K562 (cell line): ENCODE results near the gene UNC5B. TPM values are rescaled to one million over a fixed set of nuclear protein-coding genes. Genes with fewer than 3 reads are reported as not detected.

ENCODE experiments used
- BRF1 ChIP-seq: IDR thresholded peaks from 3 replicates; pipeline ENCODE4 v1.6.1; 2011; ENCODE audit warnings: borderline replicate concordance, mild to moderate bottlenecking; ENCODE audit not compliant: insufficient read length; ENCODE audit errors: extremely low read depth
- GTF2E2 ChIP-seq: fragments of 200-800 bp; sonication (Bioruptor generic); IDR thresholded peaks from 2 replicates; pipeline ENCODE4 v1.6.1; 2016; ENCODE audit warnings: missing genetic modification characterization, missing compliant biosample characterization
- MAFK ChIP-seq: IDR thresholded peaks from 2 replicates; pipeline ENCODE4 v1.6.1; 2011; ENCODE audit warnings: low read length, improper control_type of control experiment
- NEUROD1 ChIP-seq: fragments of 150-350 bp; IDR thresholded peaks from 2 replicates; pipeline ENCODE4 v1.6.1; 2014; ENCODE audit warnings: borderline replicate concordance, low read length, low read depth; ENCODE audit not compliant: partially characterized antibody
- POLR3G ChIP-seq: IDR thresholded peaks from 2 replicates; pipeline ENCODE4 v1.6.1; 2011; ENCODE audit not compliant: insufficient read length, insufficient replicate concordance; ENCODE audit errors: extremely low read depth
- SPI1 ChIP-seq: IDR thresholded peaks from 2 replicates; pipeline ENCODE4 v1.6.1; 2011; ENCODE audit warnings: low read depth, low read length, control low read depth, borderline replicate concordance
- TRIM24 ChIP-seq, 2 experiments: fragments of 450-650 bp; IDR thresholded peaks; 2 replicates each; pipeline ENCODE4 v1.6.1; 2016
- ZNF311 ChIP-seq: fragments of 250-450 bp; sonication (Bioruptor Pico); IDR thresholded peaks from 2 replicates; pipeline ENCODE4 v1.4.0; 2020; ENCODE audit warnings: mild to moderate bottlenecking, moderate library complexity
- ZNF324 ChIP-seq: fragments of 250-450 bp; sonication (Bioruptor Pico); IDR thresholded peaks from 2 replicates; pipeline ENCODE4 v1.4.0; 2020; ENCODE audit warnings: mild to moderate bottlenecking
- ZNF644 ChIP-seq: fragments of 200-800 bp; sonication (Bioruptor generic); IDR thresholded peaks from 2 replicates; pipeline ENCODE4 v1.6.1; 2016; ENCODE audit warnings: low read depth, missing genetic modification characterization, missing compliant biosample characterization
- polyA plus RNA-seq, 8 experiments: library from polyadenylated mRNA; depleted of rRNA in 4 of 8; stranded (reverse) in 5 of 8; unstranded in 3 of 8; fragments of >200 nt; fragmentation: Nextera tagmentation in 2 of 8; fragmentation: Illumina TruSeq in 1 of 8; extraction: Ambion mirVana in 2 of 8; extraction: Trizol in 1 of 8; gene quantifications; 2 replicates each; pipeline versions ENCODE4 v1.2.1 to v1.2.3, GENCODE V29; 2011 to 2014; ENCODE audit warnings: inconsistent platforms in 1 of 8, missing spikeins in 1 of 8
- total RNA-seq, 7 experiments: library from RNA; depleted of rRNA in 6 of 7; stranded (reverse); fragments of >200 nt in 6 of 7; fragmentation: Illumina TruSeq in 2 of 7; extraction: Trizol in 2 of 7; gene quantifications; 2 replicates each; pipeline versions ENCODE4 v1.2.1 to v1.2.3, GENCODE V29; 2011 to 2021; ENCODE audit warnings: low replicate concordance in 1 of 7
- TF ChIP-seq, protein P1 (sequence below): fragments of 250-450 bp; sonication (Bioruptor Pico); IDR thresholded peaks from 2 replicates; pipeline ENCODE4 v1.8.0; 2022; ENCODE audit warnings: inconsistent platforms, mild to moderate bottlenecking, moderate library complexity, borderline replicate concordance
- TF ChIP-seq, protein P2 (sequence below): fragments of 150-350 bp; IDR thresholded peaks from 2 replicates; pipeline ENCODE4 v1.6.1; 2014; ENCODE audit warnings: low read depth, mild to moderate bottlenecking, low read length, borderline replicate concordance
- TF ChIP-seq, protein P3 (sequence below): fragments of 450-650 bp; formaldehyde crosslinking; IDR thresholded peaks from 2 replicates; pipeline ENCODE4 v1.4.0; 2020; ENCODE audit warnings: mild to moderate bottlenecking, moderate library complexity
- TF ChIP-seq, protein P4 (sequence below), 2 experiments: fragments of 450-650 bp in 1 of 2; sonication (generic) in 1 of 2; formaldehyde crosslinking; conservative IDR thresholded peaks; 2 replicates each; pipeline versions ENCODE4 v1.4.0 to v1.8.1; 2020 to 2022; ENCODE audit warnings: mild to moderate bottlenecking in 1 of 2, missing genetic modification reagents in 1 of 2
- TF ChIP-seq, protein P5 (sequence below): IDR thresholded peaks from 2 replicates; pipeline ENCODE4 v1.6.1; 2014; ENCODE audit warnings: antibody characterized with exemption

Gene UNC5B
- total and polyA plus RNA-seq, 9 of the 15 experiments (the other 6 are each of a cell fraction or from before 2014, with no cell fraction given) = 0.10 to 8.4 (median 2.1) TPM

DNA sequence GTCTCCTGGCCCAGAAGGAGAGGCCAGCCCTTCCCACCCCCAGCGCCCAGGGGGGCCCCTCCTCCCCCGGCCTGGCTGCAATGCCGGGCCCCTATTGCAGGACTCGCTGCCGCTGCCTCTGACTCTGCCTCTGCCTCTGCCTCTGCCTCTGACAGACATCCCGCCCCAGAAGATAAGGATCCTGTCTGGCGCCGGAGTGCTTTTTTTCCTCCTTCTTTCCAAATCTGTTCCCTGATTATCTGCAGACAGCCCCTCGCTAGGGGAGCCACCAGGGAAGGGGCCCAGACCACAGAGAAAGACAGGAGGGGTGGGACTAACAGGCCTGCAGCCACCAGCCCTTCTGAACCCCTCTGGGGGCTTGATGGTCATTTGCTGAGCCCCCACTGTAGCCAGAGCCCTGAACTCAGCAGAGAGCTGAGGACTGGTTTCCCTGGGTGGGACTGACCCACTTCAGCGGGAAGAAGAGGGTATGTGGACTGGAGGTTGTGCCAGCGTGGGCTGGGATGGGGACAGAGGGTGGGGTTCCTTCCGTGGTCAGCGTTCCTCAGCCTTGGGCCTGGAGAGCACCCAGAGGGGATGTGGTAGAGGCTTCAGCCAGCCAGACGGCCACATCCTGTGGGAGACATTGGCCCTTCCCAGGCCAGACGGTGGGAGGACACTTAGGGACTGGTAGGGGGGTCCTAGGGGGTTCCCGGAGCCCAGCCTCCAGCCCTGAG lies 22.8 kb downstream of the UNC5B start (continued):
- TF ChIP-seq, protein P1, sequence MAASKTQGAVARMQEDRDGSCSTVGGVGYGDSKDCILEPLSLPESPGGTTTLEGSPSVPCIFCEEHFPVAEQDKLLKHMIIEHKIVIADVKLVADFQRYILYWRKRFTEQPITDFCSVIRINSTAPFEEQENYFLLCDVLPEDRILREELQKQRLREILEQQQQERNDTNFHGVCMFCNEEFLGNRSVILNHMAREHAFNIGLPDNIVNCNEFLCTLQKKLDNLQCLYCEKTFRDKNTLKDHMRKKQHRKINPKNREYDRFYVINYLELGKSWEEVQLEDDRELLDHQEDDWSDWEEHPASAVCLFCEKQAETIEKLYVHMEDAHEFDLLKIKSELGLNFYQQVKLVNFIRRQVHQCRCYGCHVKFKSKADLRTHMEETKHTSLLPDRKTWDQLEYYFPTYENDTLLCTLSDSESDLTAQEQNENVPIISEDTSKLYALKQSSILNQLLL = no peak
- TF ChIP-seq, protein P2, sequence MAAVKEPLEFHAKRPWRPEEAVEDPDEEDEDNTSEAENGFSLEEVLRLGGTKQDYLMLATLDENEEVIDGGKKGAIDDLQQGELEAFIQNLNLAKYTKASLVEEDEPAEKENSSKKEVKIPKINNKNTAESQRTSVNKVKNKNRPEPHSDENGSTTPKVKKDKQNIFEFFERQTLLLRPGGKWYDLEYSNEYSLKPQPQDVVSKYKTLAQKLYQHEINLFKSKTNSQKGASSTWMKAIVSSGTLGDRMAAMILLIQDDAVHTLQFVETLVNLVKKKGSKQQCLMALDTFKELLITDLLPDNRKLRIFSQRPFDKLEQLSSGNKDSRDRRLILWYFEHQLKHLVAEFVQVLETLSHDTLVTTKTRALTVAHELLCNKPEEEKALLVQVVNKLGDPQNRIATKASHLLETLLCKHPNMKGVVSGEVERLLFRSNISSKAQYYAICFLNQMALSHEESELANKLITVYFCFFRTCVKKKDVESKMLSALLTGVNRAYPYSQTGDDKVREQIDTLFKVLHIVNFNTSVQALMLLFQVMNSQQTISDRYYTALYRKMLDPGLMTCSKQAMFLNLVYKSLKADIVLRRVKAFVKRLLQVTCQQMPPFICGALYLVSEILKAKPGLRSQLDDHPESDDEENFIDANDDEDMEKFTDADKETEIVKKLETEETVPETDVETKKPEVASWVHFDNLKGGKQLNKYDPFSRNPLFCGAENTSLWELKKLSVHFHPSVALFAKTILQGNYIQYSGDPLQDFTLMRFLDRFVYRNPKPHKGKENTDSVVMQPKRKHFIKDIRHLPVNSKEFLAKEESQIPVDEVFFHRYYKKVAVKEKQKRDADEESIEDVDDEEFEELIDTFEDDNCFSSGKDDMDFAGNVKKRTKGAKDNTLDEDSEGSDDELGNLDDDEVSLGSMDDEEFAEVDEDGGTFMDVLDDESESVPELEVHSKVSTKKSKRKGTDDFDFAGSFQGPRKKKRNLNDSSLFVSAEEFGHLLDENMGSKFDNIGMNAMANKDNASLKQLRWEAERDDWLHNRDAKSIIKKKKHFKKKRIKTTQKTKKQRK = no peak
- TF ChIP-seq BRF1 (no peak), SPI1 (no peak), ZNF324 (CRISPR knock-in tag) (0 out of 2 replicates have a peak, but pooled peaks have one; percentile 33), TRIM24 (IDR thresholded peaks at IDR 0.05) (no peak), MAFK (no peak), POLR3G (no peak), GTF2E2 (tag) (no peak), ZNF644 (no peak), NEUROD1 (peak; percentile 34), ZNF311 (CRISPR knock-in tag) (no peak)
- TF ChIP-seq, protein P3, sequence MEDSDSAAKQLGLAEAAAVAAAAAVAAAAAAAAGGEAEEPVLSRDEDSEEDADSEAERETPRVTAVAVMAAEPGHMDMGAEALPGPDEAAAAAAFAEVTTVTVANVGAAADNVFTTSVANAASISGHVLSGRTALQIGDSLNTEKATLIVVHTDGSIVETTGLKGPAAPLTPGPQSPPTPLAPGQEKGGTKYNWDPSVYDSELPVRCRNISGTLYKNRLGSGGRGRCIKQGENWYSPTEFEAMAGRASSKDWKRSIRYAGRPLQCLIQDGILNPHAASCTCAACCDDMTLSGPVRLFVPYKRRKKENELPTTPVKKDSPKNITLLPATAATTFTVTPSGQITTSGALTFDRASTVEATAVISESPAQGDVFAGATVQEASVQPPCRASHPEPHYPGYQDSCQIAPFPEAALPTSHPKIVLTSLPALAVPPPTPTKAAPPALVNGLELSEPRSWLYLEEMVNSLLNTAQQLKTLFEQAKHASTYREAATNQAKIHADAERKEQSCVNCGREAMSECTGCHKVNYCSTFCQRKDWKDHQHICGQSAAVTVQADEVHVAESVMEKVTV (CRISPR knock-in tag) = no peak
- TF ChIP-seq, protein P4, sequence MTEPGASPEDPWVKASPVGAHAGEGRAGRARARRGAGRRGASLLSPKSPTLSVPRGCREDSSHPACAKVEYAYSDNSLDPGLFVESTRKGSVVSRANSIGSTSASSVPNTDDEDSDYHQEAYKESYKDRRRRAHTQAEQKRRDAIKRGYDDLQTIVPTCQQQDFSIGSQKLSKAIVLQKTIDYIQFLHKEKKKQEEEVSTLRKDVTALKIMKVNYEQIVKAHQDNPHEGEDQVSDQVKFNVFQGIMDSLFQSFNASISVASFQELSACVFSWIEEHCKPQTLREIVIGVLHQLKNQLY (CRISPR knock-in tag; conservative IDR thresholded peaks at IDR 0.05) = no peak
- TF ChIP-seq, protein P5, sequence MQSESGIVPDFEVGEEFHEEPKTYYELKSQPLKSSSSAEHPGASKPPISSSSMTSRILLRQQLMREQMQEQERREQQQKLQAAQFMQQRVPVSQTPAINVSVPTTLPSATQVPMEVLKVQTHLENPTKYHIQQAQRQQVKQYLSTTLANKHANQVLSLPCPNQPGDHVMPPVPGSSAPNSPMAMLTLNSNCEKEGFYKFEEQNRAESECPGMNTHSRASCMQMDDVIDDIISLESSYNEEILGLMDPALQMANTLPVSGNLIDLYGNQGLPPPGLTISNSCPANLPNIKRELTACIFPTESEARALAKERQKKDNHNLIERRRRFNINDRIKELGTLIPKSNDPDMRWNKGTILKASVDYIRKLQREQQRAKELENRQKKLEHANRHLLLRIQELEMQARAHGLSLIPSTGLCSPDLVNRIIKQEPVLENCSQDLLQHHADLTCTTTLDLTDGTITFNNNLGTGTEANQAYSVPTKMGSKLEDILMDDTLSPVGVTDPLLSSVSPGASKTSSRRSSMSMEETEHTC = no peak
